K562 (cell line): Measurements from ENCODE around the gene ABT1. TPM values are rescaled to one million over a fixed set of nuclear protein-coding genes. Genes with fewer than 3 reads are reported as not detected.

Experiments
- ARNT ChIP-seq, 2 experiments: fragments of 450-650 bp; IDR thresholded peaks; 2 replicates each; pipeline ENCODE4 v1.6.1; 2016; ENCODE audit warnings: mild to moderate bottlenecking in 1 of 2
- FOXA1 ChIP-seq: fragments of 450-650 bp; IDR thresholded peaks from 2 replicates; pipeline ENCODE4 v1.6.1; 2016; ENCODE audit warnings: mild to moderate bottlenecking, borderline replicate concordance
- NR2C2 ChIP-seq, 2 experiments: fragments of 200-800 bp in 1 of 2; sonication (Bioruptor generic) in 1 of 2; sonication (generic) in 1 of 2; formaldehyde crosslinking in 1 of 2; IDR thresholded peaks; 2 replicates each; pipeline versions ENCODE4 v1.6.1 to v1.8.0; 2016 to 2022; ENCODE audit warnings: mild to moderate bottlenecking in 1 of 2, missing compliant biosample characterization in 1 of 2, missing genetic modification characterization in 1 of 2, missing genetic modification reagents in 1 of 2
- POLR2H ChIP-seq: IDR thresholded peaks from 2 replicates; pipeline ENCODE4 v1.6.1; 2016; ENCODE audit warnings: missing genetic modification characterization, low read depth, mild to moderate bottlenecking, control low read depth, missing compliant biosample characterization, moderate library complexity
- ZNF134 ChIP-seq: fragments of 250-450 bp; sonication (Bioruptor Pico); conservative IDR thresholded peaks from 2 replicates; pipeline ENCODE4 v1.4.0; 2020
- ZNF175 ChIP-seq: fragments of 200-800 bp; sonication (Bioruptor generic); IDR thresholded peaks from 2 replicates; pipeline ENCODE4 v1.6.1; 2016; ENCODE audit warnings: low read depth, mild to moderate bottlenecking, missing genetic modification characterization, missing compliant biosample characterization
- polyA plus RNA-seq, 8 experiments: library from polyadenylated mRNA; depleted of rRNA in 4 of 8; stranded (reverse) in 5 of 8; unstranded in 3 of 8; fragments of >200 nt; fragmentation: Nextera tagmentation in 2 of 8; fragmentation: Illumina TruSeq in 1 of 8; extraction: Ambion mirVana in 2 of 8; extraction: Trizol in 1 of 8; gene quantifications; 2 replicates each; pipeline versions ENCODE4 v1.2.1 to v1.2.3, GENCODE V29; 2011 to 2014; ENCODE audit warnings: inconsistent platforms in 1 of 8, missing spikeins in 1 of 8
- total RNA-seq, 7 experiments: library from RNA; depleted of rRNA in 6 of 7; stranded (reverse); fragments of >200 nt in 6 of 7; fragmentation: Illumina TruSeq in 2 of 7; extraction: Trizol in 2 of 7; gene quantifications; 2 replicates each; pipeline versions ENCODE4 v1.2.1 to v1.2.3, GENCODE V29; 2011 to 2021; ENCODE audit warnings: low replicate concordance in 1 of 7
- TF ChIP-seq, protein P1 (sequence below): fragments of 250-450 bp; sonication (Bioruptor Pico); IDR thresholded peaks from 2 replicates; pipeline ENCODE4 v1.8.0; 2021; ENCODE audit warnings: moderate library complexity, mild to moderate bottlenecking, inconsistent platforms
- TF ChIP-seq, protein P2 (sequence below): fragments of 250-450 bp; sonication (Bioruptor Pico); IDR thresholded peaks from 2 replicates; pipeline ENCODE4 v1.9.0; 2021; ENCODE audit warnings: mild to moderate bottlenecking, inconsistent platforms
- TF ChIP-seq, protein P3 (sequence below), 2 experiments: fragments of 450-650 bp; IDR thresholded peaks; 2 replicates each; pipeline ENCODE4 v1.6.1; 2016; ENCODE audit warnings: mild to moderate bottlenecking in 2 of 2, borderline replicate concordance in 1 of 2, low read depth in 1 of 2, moderate library complexity in 1 of 2

Gene ABT1
- total and polyA plus RNA-seq, 9 of the 15 experiments (the other 6 are each of a cell fraction or from before 2014, with no cell fraction given), result 8.8 to 52.7 (median 40.7) TPM

DNA sequence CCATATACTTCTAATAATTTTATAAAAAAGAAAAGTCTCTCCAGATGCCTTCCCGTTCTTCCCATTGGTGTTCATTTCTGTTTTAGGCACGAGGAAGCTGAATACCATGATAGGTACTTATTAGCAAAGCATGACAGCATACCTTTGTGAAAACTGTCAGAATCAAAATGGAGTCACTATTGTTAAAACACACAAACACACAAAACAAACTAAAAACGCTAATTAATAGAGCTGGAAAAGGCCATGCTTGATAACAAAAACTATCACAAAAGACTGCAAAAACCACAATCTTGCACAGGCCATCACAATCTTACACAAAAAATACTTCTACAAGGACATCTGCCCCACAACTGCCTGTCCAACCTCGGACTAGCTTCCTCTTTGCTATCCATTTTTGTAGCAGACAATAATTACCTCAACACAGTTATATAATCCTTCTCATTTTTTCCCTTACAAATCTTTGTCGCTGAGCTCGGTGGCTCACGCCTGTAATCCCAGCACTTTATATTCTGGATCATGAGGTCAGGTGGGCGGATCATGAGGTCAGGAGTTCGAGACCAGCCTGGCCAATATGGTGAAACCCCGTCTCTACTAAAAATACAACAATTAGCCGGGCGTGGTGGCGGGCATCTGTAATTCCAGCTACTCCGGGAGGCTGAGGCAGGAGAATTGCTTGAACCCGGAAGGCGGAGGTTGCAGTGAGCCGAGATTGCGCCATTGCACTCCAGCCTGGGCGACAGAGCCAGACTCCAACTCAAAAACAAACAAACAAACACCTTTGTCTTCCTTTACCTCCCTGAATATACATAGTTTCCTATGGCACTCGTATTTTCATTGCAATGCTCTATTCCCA is 3.2 kb upstream of the ABT1 start (continued):
- TF ChIP-seq, protein P1, sequence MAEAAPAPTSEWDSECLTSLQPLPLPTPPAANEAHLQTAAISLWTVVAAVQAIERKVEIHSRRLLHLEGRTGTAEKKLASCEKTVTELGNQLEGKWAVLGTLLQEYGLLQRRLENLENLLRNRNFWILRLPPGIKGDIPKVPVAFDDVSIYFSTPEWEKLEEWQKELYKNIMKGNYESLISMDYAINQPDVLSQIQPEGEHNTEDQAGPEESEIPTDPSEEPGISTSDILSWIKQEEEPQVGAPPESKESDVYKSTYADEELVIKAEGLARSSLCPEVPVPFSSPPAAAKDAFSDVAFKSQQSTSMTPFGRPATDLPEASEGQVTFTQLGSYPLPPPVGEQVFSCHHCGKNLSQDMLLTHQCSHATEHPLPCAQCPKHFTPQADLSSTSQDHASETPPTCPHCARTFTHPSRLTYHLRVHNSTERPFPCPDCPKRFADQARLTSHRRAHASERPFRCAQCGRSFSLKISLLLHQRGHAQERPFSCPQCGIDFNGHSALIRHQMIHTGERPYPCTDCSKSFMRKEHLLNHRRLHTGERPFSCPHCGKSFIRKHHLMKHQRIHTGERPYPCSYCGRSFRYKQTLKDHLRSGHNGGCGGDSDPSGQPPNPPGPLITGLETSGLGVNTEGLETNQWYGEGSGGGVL, result no peak
- no peak for TF ChIP-seq NR2C2 (CRISPR knock-in tag; IDR thresholded peaks at IDR 0.05)
- TF ChIP-seq NR2C2 (tag; IDR thresholded peaks at IDR 0.05), result peak; percentile 39
- TF ChIP-seq POLR2H (tag), result peak; percentile 39; the same call in 1 of the 2 replicates
- TF ChIP-seq FOXA1, result no peak
- TF ChIP-seq ARNT (IDR thresholded peaks at IDR 0.05), result no peak
- TF ChIP-seq ZNF134 (CRISPR knock-in tag), result peak; percentile 60; the same call in 1 of the 2 replicates
- TF ChIP-seq, protein P2, sequence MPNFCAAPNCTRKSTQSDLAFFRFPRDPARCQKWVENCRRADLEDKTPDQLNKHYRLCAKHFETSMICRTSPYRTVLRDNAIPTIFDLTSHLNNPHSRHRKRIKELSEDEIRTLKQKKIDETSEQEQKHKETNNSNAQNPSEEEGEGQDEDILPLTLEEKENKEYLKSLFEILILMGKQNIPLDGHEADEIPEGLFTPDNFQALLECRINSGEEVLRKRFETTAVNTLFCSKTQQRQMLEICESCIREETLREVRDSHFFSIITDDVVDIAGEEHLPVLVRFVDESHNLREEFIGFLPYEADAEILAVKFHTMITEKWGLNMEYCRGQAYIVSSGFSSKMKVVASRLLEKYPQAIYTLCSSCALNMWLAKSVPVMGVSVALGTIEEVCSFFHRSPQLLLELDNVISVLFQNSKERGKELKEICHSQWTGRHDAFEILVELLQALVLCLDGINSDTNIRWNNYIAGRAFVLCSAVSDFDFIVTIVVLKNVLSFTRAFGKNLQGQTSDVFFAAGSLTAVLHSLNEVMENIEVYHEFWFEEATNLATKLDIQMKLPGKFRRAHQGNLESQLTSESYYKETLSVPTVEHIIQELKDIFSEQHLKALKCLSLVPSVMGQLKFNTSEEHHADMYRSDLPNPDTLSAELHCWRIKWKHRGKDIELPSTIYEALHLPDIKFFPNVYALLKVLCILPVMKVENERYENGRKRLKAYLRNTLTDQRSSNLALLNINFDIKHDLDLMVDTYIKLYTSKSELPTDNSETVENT (CRISPR knock-in tag), result no peak
- peak; percentile 68; the same call in 1 of the 2 replicates for TF ChIP-seq ZNF175 (CRISPR knock-in tag)
- TF ChIP-seq, protein P3, sequence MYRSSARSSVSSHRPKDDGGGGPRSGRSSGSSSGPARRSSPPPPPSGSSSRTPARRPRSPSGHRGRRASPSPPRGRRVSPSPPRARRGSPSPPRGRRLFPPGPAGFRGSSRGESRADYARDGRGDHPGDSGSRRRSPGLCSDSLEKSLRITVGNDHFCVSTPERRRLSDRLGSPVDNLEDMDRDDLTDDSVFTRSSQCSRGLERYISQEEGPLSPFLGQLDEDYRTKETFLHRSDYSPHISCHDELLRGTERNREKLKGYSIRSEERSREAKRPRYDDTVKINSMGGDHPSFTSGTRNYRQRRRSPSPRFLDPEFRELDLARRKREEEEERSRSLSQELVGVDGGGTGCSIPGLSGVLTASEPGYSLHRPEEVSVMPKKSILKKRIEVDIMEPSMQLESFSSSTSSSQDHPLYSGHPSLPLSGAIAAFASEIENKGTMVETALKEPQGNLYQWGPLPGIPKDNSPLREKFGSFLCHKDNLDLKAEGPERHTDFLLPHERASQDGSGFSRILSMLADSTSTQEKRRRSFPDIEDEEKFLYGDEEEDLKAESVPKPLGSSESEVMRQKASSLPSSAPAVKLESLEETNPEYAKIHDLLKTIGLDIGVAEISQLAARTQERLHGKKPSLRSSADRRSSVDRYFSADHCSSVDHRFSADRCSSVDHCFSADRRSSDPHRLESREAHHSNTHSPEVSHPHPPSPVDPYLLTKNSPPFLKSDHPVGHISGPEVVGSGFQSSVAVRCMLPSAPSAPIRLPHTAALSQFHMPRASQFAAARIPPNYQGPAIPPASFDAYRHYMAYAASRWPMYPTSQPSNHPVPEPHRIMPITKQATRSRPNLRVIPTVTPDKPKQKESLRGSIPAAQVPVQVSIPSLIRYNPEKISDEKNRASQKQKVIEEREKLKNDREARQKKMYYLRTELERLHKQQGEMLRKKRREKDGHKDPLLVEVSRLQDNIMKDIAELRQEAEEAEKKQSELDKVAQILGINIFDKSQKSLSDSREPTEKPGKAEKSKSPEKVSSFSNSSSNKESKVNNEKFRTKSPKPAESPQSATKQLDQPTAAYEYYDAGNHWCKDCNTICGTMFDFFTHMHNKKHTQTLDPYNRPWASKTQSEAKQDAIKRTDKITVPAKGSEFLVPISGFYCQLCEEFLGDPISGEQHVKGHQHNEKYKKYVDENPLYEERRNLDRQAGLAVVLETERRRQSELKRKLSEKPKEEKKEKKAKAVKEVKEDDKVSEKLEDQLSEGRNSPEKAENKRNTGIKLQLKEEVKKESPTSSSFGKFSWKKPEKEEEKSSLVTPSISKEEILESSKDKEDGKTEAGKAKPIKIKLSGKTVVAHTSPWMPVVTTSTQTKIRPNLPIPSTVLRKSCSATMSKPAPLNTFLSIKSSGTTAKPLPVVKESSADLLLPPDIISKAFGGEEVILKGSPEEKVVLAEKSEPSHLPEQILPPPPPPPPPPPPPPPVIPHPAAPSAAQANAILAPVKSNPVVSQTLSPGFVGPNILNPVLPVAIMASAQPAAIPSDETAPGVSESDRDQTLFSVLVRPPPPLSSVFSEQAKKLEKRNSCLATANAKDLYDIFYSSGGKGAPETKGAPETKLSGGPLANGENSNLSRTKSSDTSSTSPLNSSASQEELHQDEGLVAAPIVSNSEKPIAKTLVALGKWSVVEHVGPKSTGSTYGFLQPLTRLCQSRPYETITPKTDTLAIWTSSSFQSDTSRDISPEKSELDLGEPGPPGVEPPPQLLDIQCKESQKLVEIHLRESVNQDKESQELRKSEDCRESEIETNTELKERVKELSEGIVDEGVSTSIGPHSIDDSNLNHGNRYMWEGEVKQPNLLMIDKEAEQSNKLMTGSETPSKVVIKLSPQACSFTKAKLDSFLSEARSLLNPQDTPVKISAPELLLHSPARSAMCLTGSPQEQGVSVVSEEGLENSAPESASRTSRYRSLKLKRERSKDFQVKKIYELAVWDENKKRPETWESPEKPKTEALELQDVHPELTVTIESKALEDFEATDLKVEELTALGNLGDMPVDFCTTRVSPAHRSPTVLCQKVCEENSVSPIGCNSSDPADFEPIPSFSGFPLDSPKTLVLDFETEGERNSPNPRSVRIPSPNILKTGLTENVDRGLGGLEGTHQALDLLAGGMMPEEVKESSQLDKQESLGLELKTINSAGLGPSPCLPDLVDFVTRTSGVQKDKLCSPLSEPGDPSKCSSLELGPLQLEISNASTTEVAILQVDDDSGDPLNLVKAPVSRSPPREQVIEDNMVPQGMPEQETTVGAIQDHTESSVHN (IDR thresholded peaks at IDR 0.05; ENCODE audit: borderline replicate concordance in 1 of 2, low read depth in 1 of 2), result 0 out of 4 replicates have a peak, but pooled peaks of 1 of the 2 experiments have one; percentile 19
